Astrocyte (in vitro differentiated cells and primary cell): Measurements from ENCODE around the gene TERF2IP. TPM values are rescaled to one million over a fixed set of nuclear protein-coding genes. Genes with fewer than 3 reads are reported as not detected.

ENCODE experiments used
- DNase-seq: peaks from one replicate; pipeline ENCODE4 v3.0.0-alpha.2; 2010; ENCODE audit warnings: low read depth
- FAIRE-seq: peaks from 2 replicates; lab custom pipeline; 2011; peaks lifted over from hg19 to GRCh38; lab: Jason Lieb, UNC
- H2AFZ ChIP-seq: 2 replicates; pipeline ENCODE4 v1.6.0; 2012; ENCODE audit warnings: low read depth, low read length, inconsistent platforms
- H3K27ac ChIP-seq: 2 replicates; pipeline ENCODE4 v1.5.1; 2011; ENCODE audit warnings: low read depth, low read length, inconsistent platforms
- H3K27me3 ChIP-seq: 2 replicates; pipeline ENCODE4 v1.6.0; 2011; ENCODE audit warnings: low read length, inconsistent platforms; ENCODE audit not compliant: insufficient read depth
- H3K36me3 ChIP-seq: 2 replicates; pipeline ENCODE4 v1.5.1; 2011; ENCODE audit warnings: low read length, inconsistent platforms; ENCODE audit not compliant: insufficient read depth
- H3K4me1 ChIP-seq: 2 replicates; pipeline ENCODE4 v1.5.1; 2011; ENCODE audit warnings: low read length, inconsistent platforms; ENCODE audit not compliant: insufficient read depth
- H3K4me2 ChIP-seq: 2 replicates; pipeline ENCODE4 v1.6.0; 2012; ENCODE audit warnings: low read length, inconsistent platforms
- H3K4me3 ChIP-seq: 2 replicates; pipeline ENCODE4 v1.5.1; 2011; ENCODE audit warnings: low read depth, mild to moderate bottlenecking, low read length, inconsistent platforms; ENCODE audit not compliant: insufficient read depth
- H3K79me2 ChIP-seq: 2 replicates; pipeline ENCODE4 v1.6.0; 2012; ENCODE audit warnings: mild to moderate bottlenecking, low read length, inconsistent platforms; ENCODE audit not compliant: insufficient read depth
- H3K9ac ChIP-seq: 2 replicates; pipeline ENCODE4 v1.6.0; 2012; ENCODE audit warnings: mild to moderate bottlenecking, low read length, inconsistent platforms
- H3K9me3 ChIP-seq: 2 replicates; pipeline ENCODE4 v1.5.1; 2012; ENCODE audit warnings: low read depth, mild to moderate bottlenecking, low read length, inconsistent platforms; ENCODE audit not compliant: insufficient read depth
- H4K20me1 ChIP-seq: 2 replicates; pipeline ENCODE4 v1.6.0; 2012; ENCODE audit warnings: low read length, inconsistent platforms; ENCODE audit not compliant: insufficient read depth
- H3K27ac Mint-ChIP-seq: one replicate; pipeline ENCODE4 v1.8.0; 2021; ENCODE audit warnings: mild to moderate bottlenecking, mixed read lengths; ENCODE audit not compliant: unreplicated experiment
- H3K27me3 Mint-ChIP-seq: one replicate; pipeline ENCODE4 v1.8.0; 2021; ENCODE audit warnings: low read depth, mixed read lengths; ENCODE audit not compliant: unreplicated experiment
- H3K36me3 Mint-ChIP-seq: one replicate; pipeline ENCODE4 v1.8.0; 2021; ENCODE audit warnings: low read depth, mixed read lengths; ENCODE audit not compliant: unreplicated experiment
- H3K4me1 Mint-ChIP-seq: one replicate; pipeline ENCODE4 v1.8.0; 2021; ENCODE audit warnings: low read depth, mixed read lengths; ENCODE audit not compliant: unreplicated experiment
- H3K4me3 Mint-ChIP-seq: one replicate; pipeline ENCODE4 v1.8.0; 2021; ENCODE audit warnings: mild to moderate bottlenecking, moderate library complexity, mixed read lengths; ENCODE audit not compliant: unreplicated experiment
- H3K9me3 Mint-ChIP-seq: one replicate; pipeline ENCODE4 v1.8.0; 2021; ENCODE audit warnings: mild to moderate bottlenecking, mixed read lengths; ENCODE audit not compliant: unreplicated experiment
- CTCF ChIP-seq: IDR thresholded peaks from 2 replicates; pipeline ENCODE4 v1.5.1; 2011; ENCODE audit warnings: low read depth, mild to moderate bottlenecking, inconsistent platforms, low read length, moderate library complexity; ENCODE audit not compliant: insufficient read depth
- EZH2 ChIP-seq: IDR thresholded peaks from 2 replicates; pipeline ENCODE4 v1.6.1; 2012; ENCODE audit warnings: mild to moderate bottlenecking, low read length, inconsistent platforms; ENCODE audit not compliant: insufficient read depth
- total RNA-seq: library from RNA; stranded (reverse); gene quantifications from 2 replicates; pipeline ENCODE4 v1.2.1, GENCODE V29; 2021

The TERF2IP gene
- total RNA-seq, 1 donor from 2014 or later = 57.4 TPM

GRCh38 chr16:75626806-75627205 is 20.8 kb upstream of the TERF2IP start:
- Histone ChIP-seq H3K4me2 (no peak overlapping the region), H3K27me3 (no peaks in the 10 kb centered on the region), H3K4me1 (peaks cover 6% of the 10 kb centered on the region), H3K27ac (no peak overlapping the region), H3K4me3 (no peak overlapping the region), H3K9ac (no peak overlapping the region), H3K36me3 (peaks cover 52% of the 10 kb centered on the region), H3K79me2 (peaks cover 8% of the 10 kb centered on the region), H2AFZ (no peak overlapping the region), H4K20me1 (no peaks in the 10 kb centered on the region), H3K9me3 (no peaks in the 10 kb centered on the region)
- Mint-ChIP-seq H3K4me1 (peaks cover 10% of the 10 kb centered on the region), H3K4me3 (no peak overlapping the region), H3K27ac (no peak overlapping the region), H3K27me3 (no peaks in the 10 kb centered on the region), H3K36me3 (peaks cover 32% of the 10 kb centered on the region), H3K9me3 (peaks cover 2% of the 10 kb centered on the region)
- no peak for DNase-seq
- no peak for FAIRE-seq
- no peak for TF ChIP-seq EZH2
- no peak for TF ChIP-seq CTCF

- Mint-ChIP-seq H3K27ac (no peak overlapping the region), H3K27me3 (no peaks in the 10 kb centered on the region), H3K4me3 (no peak overlapping the region), H3K36me3 (peaks cover 35% of the 10 kb centered on the region), H3K9me3 (peaks cover 2% of the 10 kb centered on the region), H3K4me1 (peaks cover 7% of the 10 kb centered on the region)
- no peaks in the 10 kb centered on the region for H3K4me1 ChIP-seq
- TF ChIP-seq CTCF (no peak), EZH2 (no peak)
- no peak overlapping the region for H3K9ac ChIP-seq
- no peak overlapping the region for H3K4me2 ChIP-seq
- H3K9me3 ChIP-seq = no peaks in the 10 kb centered on the region
- no peaks in the 10 kb centered on the region for H4K20me1 ChIP-seq
- no peak overlapping the region for H3K27ac ChIP-seq
- no peaks in the 10 kb centered on the region for H3K79me2 ChIP-seq
- no peaks in the 10 kb centered on the region for H3K27me3 ChIP-seq
- FAIRE-seq (no peak), DNase-seq (peak; percentile 18)
- H3K4me3 ChIP-seq = no peak overlapping the region
- H2AFZ ChIP-seq = no peak overlapping the region
- H3K36me3 ChIP-seq = peaks cover 59% of the 10 kb centered on the region
These were observed 19.7 kb upstream of the TERF2IP start for GRCh38 chr16:75627851-75628250.

- TF ChIP-seq EZH2 (no peak), CTCF (no peak)
- no peak overlapping the region for H3K4me3 ChIP-seq
- peaks cover 35% of the 10 kb centered on the region for H3K36me3 Mint-ChIP-seq
- H3K9ac ChIP-seq = no peak overlapping the region
- H3K27ac ChIP-seq = no peak overlapping the region
- H3K4me1 Mint-ChIP-seq = peaks cover 7% of the 10 kb centered on the region
- no peaks in the 10 kb centered on the region for H4K20me1 ChIP-seq
- no peak overlapping the region for H3K4me3 Mint-ChIP-seq
- H2AFZ ChIP-seq = no peak overlapping the region
- DNase-seq (no peak), FAIRE-seq (no peak)
- H3K9me3 ChIP-seq = no peaks in the 10 kb centered on the region
- peak overlapping the region; percentile 65 for H3K27ac Mint-ChIP-seq
- H3K27me3 Mint-ChIP-seq = no peaks in the 10 kb centered on the region
- H3K27me3 ChIP-seq = no peaks in the 10 kb centered on the region
- H3K79me2 ChIP-seq = no peaks in the 10 kb centered on the region
- no peak overlapping the region for H3K4me2 ChIP-seq
- peaks cover 64% of the 10 kb centered on the region for H3K36me3 ChIP-seq
- H3K9me3 Mint-ChIP-seq = peaks cover 2% of the 10 kb centered on the region
- H3K4me1 ChIP-seq = no peaks in the 10 kb centered on the region
These were observed 19.2 kb upstream of the TERF2IP start for GRCh38 chr16:75628351-75628750.
